Mesendoderm (in vitro differentiated cells): ENCODE measurements around the gene WBP1L.
"Not testable (repeated sequence)": the region's sequence is repeated elsewhere in the genome, so short reads cannot be mapped to it uniquely, and the experiment has no call there.

Experiments used
- DNase-seq: peaks from one replicate; pipeline ENCODE4 v3.0.0; 2013
- H2AK5ac ChIP-seq: 2 replicates; pipeline ENCODE4 v1.6.1; 2013; ENCODE audit warnings: low read length, inconsistent platforms
- H2BK120ac ChIP-seq: 2 replicates; pipeline ENCODE4 v1.6.1; 2013; ENCODE audit warnings: low read depth, mild to moderate bottlenecking, low read length, moderate library complexity, mixed read lengths
- H2BK15ac ChIP-seq: replicated peaks from 2 replicates; pipeline ENCODE4 v1.6.1; 2013; ENCODE audit warnings: low read depth, mild to moderate bottlenecking, moderate library complexity
- H2BK5ac ChIP-seq: 2 replicates; pipeline ENCODE4 v1.6.1; 2013; ENCODE audit warnings: low read length, inconsistent platforms
- H3K18ac ChIP-seq: 2 replicates; pipeline ENCODE4 v1.6.1; 2013; ENCODE audit warnings: mild to moderate bottlenecking, low read length, mixed read lengths
- H3K23ac ChIP-seq: one replicate; pipeline ENCODE4 v1.6.1; 2013; ENCODE audit warnings: low read length
- H3K27ac ChIP-seq: 2 replicates; pipeline ENCODE4 v1.5.1; 2013; ENCODE audit warnings: low read depth, mild to moderate bottlenecking, inconsistent platforms, low read length, moderate library complexity
- H3K27me3 ChIP-seq: 2 replicates; pipeline ENCODE4 v1.6.1; 2013; ENCODE audit warnings: low read length, control low read depth, mild to moderate bottlenecking, inconsistent platforms; ENCODE audit not compliant: insufficient read depth, poor library complexity
- H3K36me3 ChIP-seq: 2 replicates; pipeline ENCODE4 v1.6.1; 2013; ENCODE audit warnings: low read length, inconsistent platforms; ENCODE audit not compliant: control insufficient read depth, insufficient read depth
- H3K4ac ChIP-seq: one replicate; pipeline ENCODE4 v1.6.1; 2013; ENCODE audit warnings: low read depth, mild to moderate bottlenecking, low read length, moderate library complexity
- H3K4me1 ChIP-seq: 2 replicates; pipeline ENCODE4 v1.6.1; 2013; ENCODE audit warnings: low read depth, low read length, inconsistent platforms; ENCODE audit not compliant: control insufficient read depth
- H3K4me2 ChIP-seq: 2 replicates; pipeline ENCODE4 v1.6.1; 2013; ENCODE audit warnings: low read length
- H3K4me3 ChIP-seq: 2 replicates; pipeline ENCODE4 v1.5.1; 2013; ENCODE audit warnings: mild to moderate bottlenecking, low read length
- H3K56ac ChIP-seq: one replicate; pipeline ENCODE4 v1.6.1; 2013; ENCODE audit warnings: low read length
- H3K79me1 ChIP-seq: 2 replicates; pipeline ENCODE4 v1.6.1; 2013; ENCODE audit warnings: low read length, inconsistent platforms
- H3K79me2 ChIP-seq: 2 replicates; pipeline ENCODE4 v1.6.1; 2013; ENCODE audit warnings: mild to moderate bottlenecking, low read length; ENCODE audit not compliant: control insufficient read depth, insufficient read depth
- H3K9ac ChIP-seq: 2 replicates; pipeline ENCODE4 v1.6.1; 2013; ENCODE audit warnings: low read length, inconsistent platforms
- H4K5ac ChIP-seq: one replicate; pipeline ENCODE4 v1.6.1; 2013; ENCODE audit warnings: low read length
- H4K8ac ChIP-seq: one replicate; pipeline ENCODE4 v1.6.1; 2013; ENCODE audit warnings: low read depth, mild to moderate bottlenecking, control low read depth, low read length, moderate library complexity
- WGBS: extraction: QIAGEN DNeasy Blood & Tissue Kit; methylation state at CpG from one replicate; pipeline ENCODE4 v1.1.7; 2013; ENCODE audit warnings: low lambda C conversion rate, missing lambda C conversion rate; ENCODE audit not compliant: insufficient coverage; ENCODE audit errors: extremely low coverage; 5-methylcytosine and 5-hydroxymethylcytosine counted together

WBP1L gene

DNA sequence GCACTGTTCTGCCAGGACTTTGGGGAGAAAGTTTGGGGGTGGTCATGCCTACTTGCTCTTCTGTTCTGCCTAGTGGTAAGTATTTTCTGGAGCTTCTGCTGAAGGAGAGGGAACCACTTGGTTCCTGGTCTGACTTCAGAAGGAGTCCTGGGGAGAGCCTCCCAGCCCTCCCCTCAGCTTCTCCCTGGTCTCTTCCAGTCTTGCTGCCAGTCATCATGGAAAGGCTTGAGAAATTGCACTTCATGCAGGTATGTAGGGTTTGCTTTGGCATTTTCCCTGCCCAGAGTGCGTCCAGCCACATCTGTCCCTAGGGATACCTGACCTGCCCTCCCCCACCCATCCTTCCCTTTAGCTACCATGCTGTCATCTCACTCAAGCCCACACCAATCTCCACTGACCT lies 11.1 kb upstream of the WBP1L start:
- H3K18ac ChIP-seq: no peak overlapping the region
- no peak overlapping the region for H2BK5ac ChIP-seq
- peaks cover 2% of the 10 kb centered on the region for H3K4me1 ChIP-seq
- no peak overlapping the region for H3K9ac ChIP-seq
- no CpG with 5 or more reads among the region's 1 CpG for WGBS
- H2BK120ac ChIP-seq: no peak overlapping the region
- no peak overlapping the region for H3K4me3 ChIP-seq
- no peak overlapping the region for H3K56ac ChIP-seq
- H3K79me2 ChIP-seq: no peaks in the 10 kb centered on the region
- no peak for DNase-seq
- H3K4ac ChIP-seq: no peak overlapping the region
- no peak overlapping the region for H2AK5ac ChIP-seq
- H3K23ac ChIP-seq: no peak overlapping the region
- H3K79me1 ChIP-seq: no peaks in the 10 kb centered on the region
- no peaks in the 10 kb centered on the region for H3K27me3 ChIP-seq
- no peak overlapping the region for H3K27ac ChIP-seq
- H3K36me3 ChIP-seq: peaks cover 2% of the 10 kb centered on the region
- H4K5ac ChIP-seq: no peak overlapping the region
- no peak overlapping the region for H4K8ac ChIP-seq
- H3K4me2 ChIP-seq: no peak overlapping the region
- no peak overlapping the region for H2BK15ac ChIP-seq

DNA sequence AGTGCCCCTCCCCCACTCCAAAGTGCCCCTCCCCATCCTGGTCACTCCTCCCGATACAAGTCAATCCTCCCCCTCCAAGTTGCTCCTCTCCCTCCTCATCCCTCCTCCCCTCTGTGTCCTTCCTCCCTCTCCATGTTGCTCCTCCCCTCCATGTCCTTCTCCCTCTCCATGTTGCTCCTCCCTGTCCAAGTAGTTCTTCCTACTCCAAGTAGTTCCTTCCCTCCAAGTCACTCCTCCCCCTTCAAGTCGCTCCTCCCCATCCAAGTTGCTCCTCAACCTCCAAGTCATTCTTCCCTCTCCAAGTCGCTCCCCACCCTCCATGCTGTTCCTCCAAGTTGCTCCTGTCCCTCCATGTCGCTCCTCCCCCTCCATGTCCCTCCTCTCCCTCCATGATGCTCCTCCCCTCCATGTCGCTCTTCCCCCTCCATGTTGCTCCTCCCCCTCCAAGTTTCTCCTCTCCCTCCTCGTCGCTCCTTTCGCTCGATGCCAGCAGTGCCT lies 8.6 kb upstream of the WBP1L start:
- Histone ChIP-seq H3K9ac (no peak overlapping the region), H4K8ac (no peak overlapping the region), H3K4me2 (no peak overlapping the region), H3K23ac (no peak overlapping the region), H2BK5ac (no peak overlapping the region), H3K27me3 (no peaks in the 10 kb centered on the region), H3K56ac (no peak overlapping the region), H2BK15ac (no peak overlapping the region), H2BK120ac (no peak overlapping the region), H3K79me1 (no peaks in the 10 kb centered on the region), H3K27ac (no peak overlapping the region), H3K4ac (no peak overlapping the region), H3K4me3 (no peak overlapping the region), H3K18ac (no peak overlapping the region), H3K79me2 (no peaks in the 10 kb centered on the region), H3K36me3 (peaks cover 2% of the 10 kb centered on the region), H4K5ac (no peak overlapping the region), H3K4me1 (peaks cover 2% of the 10 kb centered on the region), H2AK5ac (no peak overlapping the region)
- DNase-seq: peak; percentile 79
- WGBS: no CpG with 5 or more reads among the region's 9 CpGs

DNA sequence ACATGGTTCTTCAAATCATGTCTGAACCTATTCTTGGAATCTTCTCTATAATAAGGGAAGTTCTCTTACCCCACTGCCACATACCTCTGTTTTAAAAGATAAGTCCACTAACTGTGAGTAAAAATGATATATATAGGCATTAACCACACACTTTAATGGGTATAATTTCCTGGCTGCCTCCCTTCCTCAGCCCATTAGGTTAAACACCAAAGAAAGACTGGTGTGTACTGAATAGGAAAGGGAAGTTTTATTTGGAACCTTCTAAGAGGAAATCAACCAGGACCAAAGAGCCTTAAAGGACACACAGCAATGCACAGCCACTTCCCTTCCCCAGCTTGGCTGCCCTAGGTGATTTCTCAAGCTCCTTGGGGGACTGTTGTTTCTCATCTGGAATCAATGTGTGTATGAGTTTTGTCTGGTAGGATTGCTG lies 5.0 kb upstream of the WBP1L start:
- no peak overlapping the region for H3K27ac ChIP-seq
- no peak for DNase-seq
- H3K79me1 ChIP-seq: no peaks in the 10 kb centered on the region
- no peak overlapping the region for H4K8ac ChIP-seq
- H3K23ac ChIP-seq: no peak overlapping the region
- no peaks in the 10 kb centered on the region for H3K27me3 ChIP-seq
- no peak overlapping the region for H3K9ac ChIP-seq
- peaks cover 4% of the 10 kb centered on the region for H3K4me1 ChIP-seq
- H2BK5ac ChIP-seq: no peak overlapping the region
- H3K4me3 ChIP-seq: no peak overlapping the region
- no peak overlapping the region for H2BK120ac ChIP-seq
- H3K79me2 ChIP-seq: no peaks in the 10 kb centered on the region
- H2AK5ac ChIP-seq: no peak overlapping the region
- H3K4ac ChIP-seq: no peak overlapping the region
- no peak overlapping the region for H3K4me2 ChIP-seq
- no peak overlapping the region for H3K18ac ChIP-seq
- H3K36me3 ChIP-seq: no peaks in the 10 kb centered on the region
- no peak overlapping the region for H3K56ac ChIP-seq
- no peak overlapping the region for H2BK15ac ChIP-seq
- no peak overlapping the region for H4K5ac ChIP-seq

DNA sequence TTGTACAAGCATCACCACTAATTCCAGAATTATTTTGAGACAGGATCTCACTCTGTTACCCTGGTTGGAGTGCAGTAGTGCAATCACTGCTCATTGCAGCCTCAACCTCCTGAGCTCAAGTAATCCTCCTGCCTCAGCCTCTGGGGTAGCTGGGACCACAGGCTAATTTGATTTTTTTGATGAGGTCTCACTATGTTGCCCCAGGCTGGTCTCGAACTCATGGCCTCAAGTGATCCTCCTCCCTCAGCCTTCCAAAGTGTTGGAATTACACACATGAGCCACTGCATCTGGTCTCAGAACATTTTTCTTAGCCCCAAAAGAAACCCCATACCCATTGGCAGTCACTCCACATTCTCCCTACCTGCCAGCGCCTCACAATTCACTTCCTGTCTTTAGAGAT lies 3.5 kb upstream of the WBP1L start:
- peaks cover 10% of the 10 kb centered on the region for H3K79me2 ChIP-seq
- H4K8ac ChIP-seq: no peak overlapping the region
- H3K4me3 ChIP-seq: no peak overlapping the region
- no peak overlapping the region for H3K23ac ChIP-seq
- H3K36me3 ChIP-seq: no peaks in the 10 kb centered on the region
- WGBS: no CpG with 5 or more reads among the region's 2 CpGs
- H3K27me3 ChIP-seq: no peaks in the 10 kb centered on the region
- no peak overlapping the region for H2AK5ac ChIP-seq
- H3K9ac ChIP-seq: no peak overlapping the region
- H2BK120ac ChIP-seq: no peak overlapping the region
- peaks cover 9% of the 10 kb centered on the region for H3K79me1 ChIP-seq
- peaks cover 2% of the 10 kb centered on the region for H3K4me1 ChIP-seq
- no peak overlapping the region for H3K56ac ChIP-seq
- no peak overlapping the region for H3K4me2 ChIP-seq
- H3K18ac ChIP-seq: no peak overlapping the region
- H2BK15ac ChIP-seq: no peak overlapping the region
- H3K27ac ChIP-seq: no peak overlapping the region
- DNase-seq: no peak
- H4K5ac ChIP-seq: no peak overlapping the region
- no peak overlapping the region for H3K4ac ChIP-seq
- H2BK5ac ChIP-seq: no peak overlapping the region

DNA sequence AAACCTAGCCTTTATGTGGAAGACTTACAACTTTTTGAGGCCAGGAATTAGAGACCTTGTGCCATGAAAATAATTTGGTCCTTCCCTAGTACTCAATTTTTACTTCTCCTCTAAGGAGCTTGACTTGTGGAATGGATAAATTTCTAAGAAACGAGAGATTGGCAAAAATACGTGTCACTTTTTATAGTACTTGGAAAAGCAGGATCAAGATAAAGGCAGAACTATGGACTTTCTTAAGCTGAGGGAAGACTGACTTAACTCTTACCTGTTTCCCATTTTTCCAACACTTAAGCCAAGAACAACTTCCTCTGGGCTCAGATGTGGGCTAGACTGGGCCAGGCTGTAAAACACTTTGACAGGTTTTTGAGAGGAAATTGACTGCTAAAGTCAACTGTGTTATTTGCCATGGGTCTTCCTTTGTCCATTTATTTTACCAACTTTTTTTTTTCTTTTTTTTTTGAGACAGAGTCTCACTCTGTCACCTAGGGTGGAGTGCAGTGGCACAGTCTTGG lies 2.0 kb upstream of the WBP1L start:
- Histone ChIP-seq H2BK120ac (no peak overlapping the region), H3K4ac (no peak overlapping the region), H4K5ac (no peak overlapping the region), H3K27ac (no peak overlapping the region), H2BK5ac (no peak overlapping the region), H3K9ac (no peak overlapping the region), H3K4me2 (no peak overlapping the region), H3K27me3 (no peaks in the 10 kb centered on the region), H3K4me1 (peaks cover 2% of the 10 kb centered on the region), H3K18ac (no peak overlapping the region), H4K8ac (no peak overlapping the region), H2AK5ac (no peak overlapping the region), H3K79me2 (peaks cover 11% of the 10 kb centered on the region), H3K56ac (no peak overlapping the region), H2BK15ac (no peak overlapping the region), H3K23ac (no peak overlapping the region), H3K79me1 (peaks cover 13% of the 10 kb centered on the region), H3K4me3 (no peak overlapping the region), H3K36me3 (no peaks in the 10 kb centered on the region)
- WGBS: no CpG with 5 or more reads among the region's 2 CpGs
- no peak for DNase-seq

DNA sequence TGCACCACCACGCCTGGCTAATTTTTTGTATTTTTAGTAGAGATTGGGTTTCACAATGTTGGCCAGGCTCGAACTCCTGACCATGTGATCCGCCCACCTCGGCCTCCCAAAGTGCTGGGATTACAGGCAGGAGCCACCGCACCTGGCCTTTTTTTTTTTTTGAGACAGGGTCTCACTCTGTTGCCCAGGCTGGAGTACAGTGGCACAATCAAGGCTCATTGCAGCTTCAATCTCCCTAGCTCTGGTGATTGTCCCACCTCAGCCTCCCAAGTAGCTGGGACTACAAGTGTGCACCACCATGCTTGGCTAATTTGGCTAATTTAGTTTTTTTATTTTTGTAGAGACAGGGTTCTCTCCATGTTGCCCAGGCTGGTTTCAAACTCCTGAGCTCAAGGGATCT lies 1.4 kb upstream of the WBP1L start:
- H3K4me2 ChIP-seq, H3K23ac ChIP-seq, H3K9ac ChIP-seq, H3K27me3 ChIP-seq, H3K56ac ChIP-seq, H2BK15ac ChIP-seq, H3K4me3 ChIP-seq, H3K4me1 ChIP-seq, H2BK5ac ChIP-seq, H4K5ac ChIP-seq, H3K36me3 ChIP-seq, DNase-seq, H3K18ac ChIP-seq, H4K8ac ChIP-seq, H2BK120ac ChIP-seq, H2AK5ac ChIP-seq, H3K27ac ChIP-seq, H3K4ac ChIP-seq: not testable (repeated sequence)
- WGBS: no CpG with 5 or more reads among the region's 5 CpGs
- H3K79me2 ChIP-seq: peaks cover 11% of the 10 kb centered on the region
- H3K79me1 ChIP-seq: peaks cover 13% of the 10 kb centered on the region
